Measurements from ENCODE around the gene C11orf87. TPM values are rescaled to one million over a fixed set of nuclear protein-coding genes. Genes with fewer than 3 reads are reported as not detected.
A peak's percentile ranks its signal among the peaks of the same experiment; 100 is the strongest.

C11orf87 gene
- total and polyA plus RNA-seq, 2 of the 4 experiments (the other 2 are of a cell fraction) = under 0.01 to 0.24 TPM

- Histone ChIP-seq H4K20me1 (ENCODE audit: insufficient read depth, low read length) (no peaks in the 10 kb centered on the region), H3K79me1 (ENCODE audit: low read depth in 1 of 2, low read length in 2 of 2) (no peaks in the 10 kb centered on the region), H3K9me3 (ENCODE audit: control insufficient read depth, insufficient read depth, low read length) (no peaks in the 10 kb centered on the region), H3K36me3 (ENCODE audit: control insufficient read depth, insufficient read depth, low read length) (no peaks in the 10 kb centered on the region), H2BK20ac (ENCODE audit: low read depth, low read length) (no peak overlapping the region), H3K56ac (ENCODE audit: extremely low read depth, insufficient read depth, low read length) (no peak overlapping the region), H4K5ac (ENCODE audit: low read depth, low read length) (no peak overlapping the region; the same call in 1 of the 2 replicates), H3K27ac (ENCODE audit: insufficient read depth, low read length) (no peak overlapping the region), H2AFZ (replicated peaks; ENCODE audit: low read length, poor library complexity) (peak overlapping the region; percentile 47), H3K4me1 (ENCODE audit: control insufficient read depth, insufficient read depth, low read length) (peaks cover 4% of the 10 kb centered on the region), H3K4me2 (ENCODE audit: low read depth, low read length) (peak overlapping the region; percentile 84), H3K14ac (replicated peaks; ENCODE audit: low read depth, low read length) (no peak overlapping the region), H3K9ac (ENCODE audit: low read depth, low read length) (no peak overlapping the region), H3K4ac (ENCODE audit: low read depth, low read length) (no peak overlapping the region; the same call in 1 of the 2 replicates), H3K27me3 (ENCODE audit: control insufficient read depth, insufficient read depth, low read length) (peaks cover 11% of the 10 kb centered on the region; the same call in 1 of the 2 replicates), H2BK120ac (ENCODE audit: low read depth, low read length) (no peak overlapping the region), H3K18ac (ENCODE audit: low read depth, low read length) (no peak overlapping the region), H3K9me1 (ENCODE audit: insufficient read depth, low read length) (no peaks in the 10 kb centered on the region), H2AK5ac (ENCODE audit: low read depth, low read length) (no peak overlapping the region), H2BK5ac (ENCODE audit: low read depth, low read length, poor library complexity, severe bottlenecking) (no peak overlapping the region), H3K23ac (ENCODE audit: low read depth, low read length) (no peak overlapping the region), H2AK9ac (replicated peaks; ENCODE audit: low read depth, low read length, poor library complexity) (no peak overlapping the region), H2BK15ac (ENCODE audit: low read depth, low read length) (no peak overlapping the region), H4K91ac (ENCODE audit: insufficient read depth, low read depth, low read length) (no peak overlapping the region), H3K4me3 (ENCODE audit: insufficient read depth, low read depth, low read length) (peak overlapping the region; percentile 40), H4K8ac (ENCODE audit: low read depth in 2 of 2, low read length in 2 of 2) (no peak overlapping the region)
- no TSS peak for BruUV-seq (replicated peaks)
- peak; percentile 22; the same call in 1 of the 2 replicates for ATAC-seq (ENCODE audit: low read depth)
- intact Hi-C loops (cut with micrococcal nuclease) (loop anchor here (5.0 to 10.0 kb wide), 2 partner anchors 549 to 726 kb away; no protein-coding TSS in a partner anchor), in situ Hi-C loops (cut with MboI; ENCODE audit: low sequenced_read_pairs) (no loop called here), dilution Hi-C loops (cut with HindIII; ENCODE audit: low sequenced_read_pairs, unreplicated experiment) (no loop called here)
- 23% methylated on average over 15 of the region's 45 CpGs; no CpG with 5 or more reads in 1 of the 2 experiments for WGBS, 2 experiments (ENCODE audit: extremely low coverage in 2 of 2, insufficient read length in 1 of 2)
- CTCF ChIA-PET = no interaction called here
- TF ChIP-seq USF2 (IDR thresholded peaks at IDR 0.05; ENCODE audit: low read depth, low read length) = no peak
- no peak for TF ChIP-seq MAFK (IDR thresholded peaks at IDR 0.05; ENCODE audit: low read depth, low read length)
- TF ChIP-seq RAD21 (IDR thresholded peaks at IDR 0.05; ENCODE audit: low read length) = no peak
- TF ChIP-seq ELK1 (IDR thresholded peaks at IDR 0.05; ENCODE audit: borderline replicate concordance, low read depth, low read length) = no peak
- TF ChIP-seq RCOR1 (IDR thresholded peaks at IDR 0.05; ENCODE audit: insufficient replicate concordance, low read length) = no peak
- no peak for TF ChIP-seq CHD1 (IDR thresholded peaks at IDR 0.05; ENCODE audit: low read depth, low read length)
- DNase-seq = no peak
- POLR2A ChIA-PET (ENCODE audit: unreplicated experiment) = no interaction called here
These were observed 1.6 kb downstream of the C11orf87 start for GRCh38 chr11:109423466-109424190.

Measured in IMR-90 (cell line).